ENCODE results near the gene SOX12.

GRCh38 chr20:297925-298775 is 27.2 kb upstream of the SOX12 start:
- no peak for TF ChIP-seq CTCF (IDR thresholded peaks at IDR 0.05)
- no peak for TF ChIP-seq EZH2 (IDR thresholded peaks at IDR 0.05; ENCODE audit: borderline replicate concordance, insufficient read depth, low read depth, low read length, poor library complexity, severe bottlenecking)

Data from B cell (primary cell).